Hepatic stellate cell (primary cell): Measurements from ENCODE around the gene ZNF367.
A peak's percentile ranks its signal among the peaks of the same experiment; 100 is the strongest.
"Not testable (repeated sequence)": the region's sequence is repeated elsewhere in the genome, so short reads cannot be mapped to it uniquely, and the experiment has no call there.

Source experiments
- DNase-seq: peaks from one replicate; pipeline ENCODE4 v3.0.0; 2011; ENCODE audit warnings: low spot score

ZNF367 gene

GRCh38 chr9:96399325-96399633 is 18.9 kb downstream of the ZNF367 start:
- no peak for DNase-seq

GRCh38 chr9:96398582-96399324 is 19.4 kb downstream of the ZNF367 start:
- peak; percentile 26 for DNase-seq

GRCh38 chr9:96395964-96396363 is 22.2 kb downstream of the ZNF367 start:
- no peak for DNase-seq

- no peak for DNase-seq
Measured at GRCh38 chr9:96394832-96395496, 23.2 kb downstream of the ZNF367 start.

GRCh38 chr9:96392263-96392662 is 25.9 kb downstream of the ZNF367 start:
- no peak for DNase-seq

GRCh38 chr9:96391021-96391765 is 27.0 kb downstream of the ZNF367 start:
- no peak for DNase-seq

- DNase-seq: no peak
Measured at GRCh38 chr9:96388144-96388543, 30.0 kb downstream of the ZNF367 start.

- no peak for DNase-seq
Measured at GRCh38 chr9:96386157-96386556, 32.0 kb downstream of the ZNF367 start.

GRCh38 chr9:96383165-96383942 is 34.8 kb downstream of the ZNF367 start, which contains the start of gene SLC35D2:
SLC35D2 (minus strand) TSS chr9:96383711; CDS start chr9:96383634, 77 bp downstream.
- peak; percentile 75 for DNase-seq

GRCh38 chr9:96382839-96383164 is 35.4 kb downstream of the ZNF367 start:
- DNase-seq: no peak

- DNase-seq: no peak
Measured at GRCh38 chr9:96382175-96382574, 36.0 kb downstream of the ZNF367 start.

- DNase-seq: no peak
Measured at GRCh38 chr9:96381696-96382095, 36.5 kb downstream of the ZNF367 start.

GRCh38 chr9:96381125-96381524 is 37.0 kb downstream of the ZNF367 start:
- no peak for DNase-seq

- no peak for DNase-seq
Measured at GRCh38 chr9:96379461-96379860, 38.7 kb downstream of the ZNF367 start.

- DNase-seq: no peak
Measured at GRCh38 chr9:96378187-96378586, 40.0 kb downstream of the ZNF367 start.

GRCh38 chr9:96376891-96377874 is 41.0 kb downstream of the ZNF367 start:
- DNase-seq: peak; percentile 27

GRCh38 chr9:96375507-96375906 is 42.7 kb downstream of the ZNF367 start:
- not testable (repeated sequence) for DNase-seq

- DNase-seq: no peak
Measured at GRCh38 chr9:96367943-96368342, 50.2 kb downstream of the ZNF367 start.

GRCh38 chr9:96363175-96363967 is 54.8 kb downstream of the ZNF367 start:
- DNase-seq: no peak

- not testable (repeated sequence) for DNase-seq
Measured at GRCh38 chr9:96362119-96362518, 56.1 kb downstream of the ZNF367 start.
